22Rv1 (cell line): ENCODE results near the gene MYRIP.

ENCODE experiments used
- H3K27ac ChIP-seq: fragments of 450-650 bp; 2 replicates; pipeline ENCODE4 v1.5.1; 2017
- ZFX ChIP-seq: fragments of 450-650 bp; IDR thresholded peaks from 2 replicates; pipeline ENCODE4 v1.6.1; 2017; ENCODE audit warnings: antibody characterized with exemption, borderline replicate concordance
- TF ChIP-seq, protein P1 (sequence below): fragments of 450-650 bp; IDR thresholded peaks from 2 replicates; pipeline ENCODE4 v1.5.1; 2017; ENCODE audit warnings: mild to moderate bottlenecking

The MYRIP gene

DNA sequence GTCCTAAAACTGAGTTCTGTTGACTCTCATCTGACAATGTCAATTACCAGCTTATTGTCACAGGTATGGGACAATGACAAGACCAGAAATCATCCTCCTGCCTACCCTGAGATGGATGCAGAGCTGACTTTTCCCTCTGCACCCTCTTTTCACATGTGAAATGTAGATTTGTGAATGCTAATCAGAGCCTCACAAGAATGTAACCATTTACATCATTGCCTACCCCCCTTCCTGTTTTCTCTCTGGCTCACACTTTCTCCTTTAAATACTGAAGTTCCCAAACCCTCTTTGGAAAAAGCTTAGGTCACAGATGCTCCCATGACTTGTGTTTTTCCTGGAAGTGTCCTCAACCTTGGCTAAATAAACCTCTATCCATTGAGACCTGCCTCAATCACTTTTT lies 228.2 kb downstream of the MYRIP start:
- TF ChIP-seq, protein P1, sequence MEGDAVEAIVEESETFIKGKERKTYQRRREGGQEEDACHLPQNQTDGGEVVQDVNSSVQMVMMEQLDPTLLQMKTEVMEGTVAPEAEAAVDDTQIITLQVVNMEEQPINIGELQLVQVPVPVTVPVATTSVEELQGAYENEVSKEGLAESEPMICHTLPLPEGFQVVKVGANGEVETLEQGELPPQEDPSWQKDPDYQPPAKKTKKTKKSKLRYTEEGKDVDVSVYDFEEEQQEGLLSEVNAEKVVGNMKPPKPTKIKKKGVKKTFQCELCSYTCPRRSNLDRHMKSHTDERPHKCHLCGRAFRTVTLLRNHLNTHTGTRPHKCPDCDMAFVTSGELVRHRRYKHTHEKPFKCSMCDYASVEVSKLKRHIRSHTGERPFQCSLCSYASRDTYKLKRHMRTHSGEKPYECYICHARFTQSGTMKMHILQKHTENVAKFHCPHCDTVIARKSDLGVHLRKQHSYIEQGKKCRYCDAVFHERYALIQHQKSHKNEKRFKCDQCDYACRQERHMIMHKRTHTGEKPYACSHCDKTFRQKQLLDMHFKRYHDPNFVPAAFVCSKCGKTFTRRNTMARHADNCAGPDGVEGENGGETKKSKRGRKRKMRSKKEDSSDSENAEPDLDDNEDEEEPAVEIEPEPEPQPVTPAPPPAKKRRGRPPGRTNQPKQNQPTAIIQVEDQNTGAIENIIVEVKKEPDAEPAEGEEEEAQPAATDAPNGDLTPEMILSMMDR, result no peak
- TF ChIP-seq ZFX, result no peak
- no peak overlapping the region for H3K27ac ChIP-seq

DNA sequence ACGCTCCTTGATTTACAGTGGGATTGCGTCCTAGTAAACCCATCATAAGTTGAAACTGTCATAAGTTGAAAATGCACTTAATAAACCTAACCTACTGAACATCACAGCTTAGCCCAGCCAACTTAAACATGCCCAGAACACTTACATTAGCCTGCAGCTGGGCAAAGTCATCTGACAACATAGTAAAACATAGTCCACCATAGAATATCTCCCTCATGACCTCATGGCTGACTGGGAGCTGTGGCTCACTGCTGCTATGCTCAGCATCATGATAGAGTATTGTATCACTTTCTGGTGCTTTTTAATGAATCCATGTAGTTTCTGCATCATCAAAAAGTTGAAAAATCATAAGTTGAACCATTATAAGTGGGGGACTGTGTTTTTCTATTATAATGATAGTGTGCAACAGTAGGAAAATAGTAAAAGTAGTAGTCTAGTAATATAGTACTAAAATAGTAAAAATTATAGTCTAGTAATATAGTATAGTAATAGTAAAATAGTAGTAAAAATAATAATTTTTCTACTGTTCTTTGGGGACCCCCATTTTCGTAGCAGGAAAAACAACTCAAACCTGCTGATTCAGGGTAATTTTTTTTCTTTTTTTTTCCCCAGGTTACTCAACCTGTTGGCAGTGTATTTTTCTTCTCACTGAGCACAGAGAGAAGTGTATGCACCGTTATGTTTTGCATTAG lies 233.5 kb downstream of the MYRIP start:
- no peak overlapping the region for H3K27ac ChIP-seq
- TF ChIP-seq ZFX, result no peak
- TF ChIP-seq, protein P1, result no peak

DNA sequence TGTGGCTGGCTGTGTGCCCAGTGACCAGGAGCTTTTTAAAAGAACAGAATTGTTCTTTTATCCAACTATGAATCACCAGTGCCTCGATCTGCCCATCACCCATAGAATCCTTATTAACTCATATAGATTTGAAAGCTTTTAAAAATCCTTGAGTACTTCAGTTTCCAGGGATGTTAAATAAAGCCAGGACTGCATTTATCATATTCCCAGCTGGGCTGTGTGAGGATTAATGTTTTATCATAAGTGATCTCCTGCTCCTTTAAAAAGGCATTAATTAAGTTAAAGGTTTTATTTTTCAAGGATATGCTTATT lies 234.0 kb downstream of the MYRIP start:
- H3K27ac ChIP-seq, result no peak overlapping the region
- TF ChIP-seq, protein P1, result no peak
- TF ChIP-seq ZFX, result no peak

DNA sequence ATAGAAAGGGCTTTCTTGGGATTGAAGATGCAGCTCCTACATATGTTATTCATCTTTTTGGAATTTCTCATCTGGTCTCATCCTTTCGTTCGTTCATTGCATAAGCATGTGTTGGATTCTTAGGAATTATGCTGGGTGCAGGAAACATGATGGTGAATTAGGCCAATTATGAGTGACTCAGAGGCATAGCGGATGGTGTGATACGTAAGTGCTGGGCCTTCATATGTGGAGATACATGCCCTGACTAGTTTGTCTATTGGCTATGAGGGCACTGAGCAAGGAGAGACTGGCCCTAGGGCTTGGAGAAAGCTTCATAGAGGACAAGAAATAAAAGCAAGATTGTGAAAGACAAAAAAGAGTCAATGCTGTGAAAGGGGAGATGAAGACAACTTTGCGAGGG lies 235.1 kb downstream of the MYRIP start:
- H3K27ac ChIP-seq, result no peak overlapping the region
- TF ChIP-seq, protein P1, result no peak
- no peak for TF ChIP-seq ZFX

DNA sequence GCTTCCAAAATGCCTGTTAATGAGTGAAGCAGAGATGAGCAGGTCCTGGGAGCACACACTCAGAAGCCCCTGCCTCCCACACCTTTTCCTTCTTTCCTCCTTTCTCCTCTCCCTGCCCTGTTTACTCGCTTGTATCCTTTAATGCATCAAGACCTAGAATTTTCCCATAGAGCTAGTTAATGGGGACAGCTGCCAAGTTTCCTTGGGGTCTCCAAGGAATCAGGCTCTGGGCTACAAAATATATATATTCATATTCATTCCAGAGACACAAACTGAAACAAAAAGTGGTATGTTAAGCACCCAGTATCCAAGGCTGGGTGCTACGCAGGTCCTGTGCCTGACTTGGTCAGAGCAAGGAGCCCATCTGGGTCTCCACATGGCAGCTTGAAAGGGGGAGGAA lies 235.6 kb downstream of the MYRIP start:
- H3K27ac ChIP-seq, result no peak overlapping the region
- TF ChIP-seq, protein P1, result no peak
- TF ChIP-seq ZFX, result no peak

DNA sequence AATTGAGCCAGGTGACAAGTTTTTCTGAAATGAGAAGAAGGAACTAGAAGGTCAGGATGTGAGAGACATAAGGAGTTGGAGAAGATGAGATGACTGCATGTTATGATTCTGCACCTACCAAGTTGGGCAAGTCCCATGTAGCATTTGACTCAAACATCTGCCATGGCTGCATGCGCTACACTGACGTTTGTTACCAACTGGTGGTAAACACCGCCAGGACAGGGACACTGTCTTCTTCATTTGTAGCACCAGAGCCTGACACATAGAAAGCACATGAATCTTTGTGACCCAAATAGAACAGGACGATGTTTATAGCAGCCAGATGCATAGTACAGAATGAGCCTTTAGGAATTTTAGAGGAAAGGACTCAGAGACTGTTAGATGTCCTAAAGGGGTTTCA lies 236.7 kb downstream of the MYRIP start:
- TF ChIP-seq, protein P1, result no peak
- TF ChIP-seq ZFX, result no peak
- no peak overlapping the region for H3K27ac ChIP-seq

DNA sequence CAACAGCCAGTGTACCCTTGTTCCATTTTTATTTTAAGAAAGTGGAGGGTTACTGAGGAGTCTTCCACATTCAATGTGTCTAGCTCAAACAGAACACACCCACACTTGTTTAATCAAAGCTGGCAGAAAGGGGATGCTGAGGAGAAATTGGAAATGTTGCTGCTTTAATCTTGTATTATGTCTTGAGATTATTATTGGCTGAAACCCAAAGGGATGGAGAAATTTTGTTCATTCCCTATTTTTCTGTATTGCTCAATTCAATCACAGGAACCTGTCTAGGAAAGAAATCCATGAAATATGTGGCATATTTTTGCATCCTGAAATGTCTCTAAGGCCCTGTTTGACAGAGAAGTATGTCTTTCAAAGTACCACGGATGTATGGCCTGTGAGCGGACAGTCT lies 238.0 kb downstream of the MYRIP start:
- no peak overlapping the region for H3K27ac ChIP-seq
- TF ChIP-seq, protein P1, result no peak
- no peak for TF ChIP-seq ZFX
